ENCODE results near the gene OR2H2.

The OR2H2 gene

DNA sequence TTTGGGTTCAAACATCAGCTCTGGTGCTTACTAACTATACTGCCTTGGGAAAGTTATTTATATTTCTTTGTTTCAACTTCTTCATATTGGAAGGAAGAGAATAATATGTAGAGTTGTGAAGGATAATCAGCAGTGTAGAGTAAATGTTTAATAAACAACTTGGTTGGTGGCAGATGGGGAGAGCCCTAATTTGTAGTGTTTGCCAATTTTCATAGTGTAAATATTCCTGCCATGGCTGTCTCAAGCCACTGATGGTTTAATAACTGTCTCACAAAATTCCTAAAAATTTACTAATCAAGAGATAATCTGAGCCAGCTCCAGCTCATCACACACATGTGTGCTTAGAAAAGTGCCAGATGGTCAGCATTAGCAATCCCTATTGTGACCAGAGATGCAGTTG lies at the start of gene OR2H2:
OR2H2 (plus strand) TSS at position 301 of the 400 bp plus-strand sequence. CDS start 2,824 bp downstream, outside the sequence.
- no peak for DNase-seq (ENCODE audit: low read depth, low spot score)

DNA sequence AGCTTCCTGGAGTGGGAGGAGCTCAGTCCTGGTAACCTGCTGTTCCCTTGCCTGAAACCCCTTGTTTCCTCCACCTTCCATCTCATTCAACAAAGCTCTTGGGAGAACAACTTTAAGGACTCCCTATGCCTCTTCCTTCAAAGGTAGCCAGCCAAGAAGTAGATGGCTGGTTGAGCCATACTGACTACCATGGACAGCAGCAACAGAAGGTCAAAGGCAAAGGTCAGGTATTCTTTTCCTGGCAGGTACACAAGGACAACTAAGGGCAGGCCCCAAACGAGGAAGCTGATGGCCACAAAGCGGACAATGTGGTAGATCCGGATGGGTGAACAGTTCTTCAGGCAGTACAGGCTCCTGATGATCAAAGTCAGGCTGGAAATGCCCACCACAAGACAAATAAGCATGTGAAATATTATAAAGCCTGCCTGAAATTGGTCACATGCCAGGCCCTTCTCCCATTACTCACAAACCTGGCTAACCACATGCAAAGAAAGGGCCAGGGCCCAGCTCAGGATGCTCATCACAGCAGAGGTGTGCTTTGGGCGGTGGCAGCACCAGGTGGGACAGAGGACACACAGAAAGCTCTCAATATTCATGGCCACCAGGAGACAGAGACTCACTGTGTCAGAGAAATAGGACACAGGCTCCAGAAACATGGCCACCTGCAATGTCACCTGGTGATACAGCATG lies 47.1 kb upstream of the OR2H2 start:
- no peak for DNase-seq (ENCODE audit: low read depth, low spot score)

DNA sequence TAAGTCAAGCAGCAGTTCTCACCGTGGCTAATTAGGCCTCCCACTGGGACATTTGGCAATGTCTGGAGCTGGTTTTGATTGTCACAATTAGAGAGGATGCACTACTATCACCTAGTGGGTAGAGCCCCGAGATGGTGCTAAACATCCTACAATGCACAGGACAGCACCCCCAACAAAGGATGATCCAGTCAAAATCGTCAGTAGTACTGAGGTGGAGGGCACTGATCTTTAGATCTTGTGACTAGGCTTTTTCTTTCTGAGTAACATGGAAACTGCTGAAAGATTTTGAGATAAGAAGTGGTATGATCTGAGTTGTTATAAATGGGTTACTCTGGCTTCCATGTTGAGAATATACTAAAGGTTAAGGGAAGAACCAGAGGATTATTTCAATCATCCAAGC lies 37.3 kb upstream of the OR2H2 start:
- no peak for DNase-seq (ENCODE audit: low read depth, low spot score)

DNA sequence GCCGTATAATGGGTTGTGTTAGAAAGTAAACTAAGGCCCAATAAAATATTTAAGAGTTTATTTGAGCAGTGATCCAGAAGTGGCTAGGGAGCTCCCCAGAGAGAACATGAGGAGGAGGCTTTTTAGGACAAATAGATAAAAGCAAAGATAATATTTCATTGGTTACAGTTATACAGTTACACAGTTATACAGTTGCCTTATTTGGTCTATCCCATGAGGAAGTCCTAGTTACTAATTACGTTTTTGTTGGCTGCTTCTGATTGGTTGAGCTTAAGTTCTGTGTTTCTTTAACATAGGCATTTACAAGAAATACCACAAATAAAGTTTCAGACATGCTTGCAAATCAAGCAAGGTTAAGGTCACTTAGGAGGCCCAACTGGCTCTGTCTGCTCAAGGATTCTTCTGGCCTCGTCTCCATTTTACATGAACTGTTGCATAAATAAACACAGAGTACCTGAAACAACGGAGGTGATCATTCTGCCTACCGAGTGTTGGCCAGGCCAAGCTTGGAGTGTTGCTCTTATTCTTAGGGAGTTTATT lies 32.3 kb upstream of the OR2H2 start:
- no peak for DNase-seq (ENCODE audit: low read depth, low spot score)

DNA sequence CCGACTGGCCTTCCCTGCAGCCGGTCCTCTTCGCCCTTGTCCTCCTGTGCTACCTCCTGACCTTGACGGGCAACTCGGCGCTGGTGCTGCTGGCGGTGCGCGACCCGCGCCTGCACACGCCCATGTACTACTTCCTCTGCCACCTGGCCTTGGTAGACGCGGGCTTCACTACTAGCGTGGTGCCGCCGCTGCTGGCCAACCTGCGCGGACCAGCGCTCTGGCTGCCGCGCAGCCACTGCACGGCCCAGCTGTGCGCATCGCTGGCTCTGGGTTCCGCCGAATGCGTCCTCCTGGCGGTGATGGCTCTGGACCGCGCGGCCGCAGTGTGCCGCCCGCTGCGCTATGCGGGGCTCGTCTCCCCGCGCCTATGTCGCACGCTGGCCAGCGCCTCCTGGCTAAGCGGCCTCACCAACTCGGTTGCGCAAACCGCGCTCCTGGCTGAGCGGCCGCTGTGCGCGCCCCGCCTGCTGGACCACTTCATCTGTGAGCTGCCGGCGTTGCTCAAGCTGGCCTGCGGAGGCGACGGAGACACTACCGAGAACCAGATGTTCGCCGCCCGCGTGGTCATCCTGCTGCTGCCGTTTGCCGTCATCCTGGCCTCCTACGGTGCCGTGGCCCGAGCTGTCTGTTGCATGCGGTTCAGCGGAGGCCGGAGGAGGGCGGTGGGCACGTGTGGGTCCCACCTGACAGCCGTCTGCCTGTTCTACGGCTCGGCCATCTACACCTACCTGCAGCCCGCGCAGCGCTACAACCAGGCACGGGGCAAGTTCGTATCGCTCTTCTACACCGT lies 31.5 kb upstream of the OR2H2 start:
- DNase-seq (ENCODE audit: low read depth, low spot score) = no peak

DNA sequence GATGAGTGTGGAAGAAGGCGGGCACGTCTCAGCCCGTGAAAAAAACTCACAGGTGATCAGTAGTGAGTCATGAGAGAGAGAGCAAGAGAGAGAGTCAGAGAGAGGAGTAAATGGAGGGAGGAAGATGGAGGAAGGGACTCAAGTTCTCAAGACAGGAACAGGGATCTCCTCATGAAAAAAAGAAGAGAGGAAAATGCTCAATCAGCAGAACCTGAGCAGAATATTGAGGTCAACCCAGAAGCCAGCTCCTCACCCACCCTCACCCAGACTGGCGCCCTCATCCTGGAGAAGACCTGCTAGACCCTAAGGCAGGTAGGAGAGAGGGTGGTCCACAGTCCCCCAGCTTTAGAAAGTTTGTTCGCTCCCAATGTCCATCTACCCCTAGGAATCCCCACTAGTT lies 30.2 kb upstream of the OR2H2 start:
- no peak for DNase-seq (ENCODE audit: low read depth, low spot score)

DNA sequence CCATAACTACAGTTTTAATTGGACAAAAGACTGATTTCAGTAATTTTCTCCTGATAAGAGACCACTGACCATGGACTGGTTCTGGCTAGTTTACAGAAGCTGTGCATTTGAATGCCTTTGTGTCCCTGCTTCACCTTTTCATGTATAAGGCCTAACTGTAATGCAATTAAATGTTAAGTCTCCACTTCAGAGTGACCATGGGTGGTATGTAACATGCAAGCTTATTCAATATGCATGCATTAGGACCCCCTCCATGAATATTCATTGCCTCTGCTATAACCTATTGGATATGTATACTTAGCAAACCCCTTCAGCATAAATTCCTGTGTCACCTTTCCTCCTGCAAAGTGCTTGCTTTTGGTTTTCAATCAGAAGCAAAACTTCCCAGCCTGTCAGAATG lies 27.6 kb upstream of the OR2H2 start:
- no peak for DNase-seq (ENCODE audit: low read depth, low spot score)

DNA sequence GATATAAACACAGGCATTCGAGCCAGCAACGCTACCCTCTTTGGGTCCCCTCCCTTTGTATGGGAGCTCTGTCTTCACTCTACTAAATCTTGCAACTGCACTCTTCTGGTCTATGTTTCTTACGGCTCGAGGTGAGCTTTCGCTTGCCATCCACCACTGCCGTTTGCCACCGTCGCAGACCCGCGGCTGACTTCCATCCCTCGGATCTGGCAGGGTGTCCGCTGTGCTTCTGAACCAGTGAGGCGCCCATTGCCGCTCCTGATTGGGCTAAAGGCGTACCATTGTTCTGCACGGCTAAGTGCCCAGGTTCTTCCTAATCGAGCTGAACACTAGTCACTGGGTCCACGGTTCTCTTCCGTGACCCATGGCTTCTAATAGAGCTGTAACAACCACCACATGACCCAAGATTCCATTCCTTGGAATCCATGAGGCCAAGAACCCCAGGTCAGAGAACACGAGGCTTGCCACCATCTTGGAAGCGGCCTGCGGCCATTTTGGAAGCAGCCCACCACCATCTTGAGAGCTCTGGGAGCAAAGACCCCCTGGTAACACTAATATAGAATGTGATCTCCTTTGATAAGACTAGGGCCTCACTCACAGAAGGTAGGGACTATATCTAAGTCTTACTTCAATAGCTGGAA lies 26.4 kb upstream of the OR2H2 start:
- no peak for DNase-seq (ENCODE audit: low read depth, low spot score)

DNA sequence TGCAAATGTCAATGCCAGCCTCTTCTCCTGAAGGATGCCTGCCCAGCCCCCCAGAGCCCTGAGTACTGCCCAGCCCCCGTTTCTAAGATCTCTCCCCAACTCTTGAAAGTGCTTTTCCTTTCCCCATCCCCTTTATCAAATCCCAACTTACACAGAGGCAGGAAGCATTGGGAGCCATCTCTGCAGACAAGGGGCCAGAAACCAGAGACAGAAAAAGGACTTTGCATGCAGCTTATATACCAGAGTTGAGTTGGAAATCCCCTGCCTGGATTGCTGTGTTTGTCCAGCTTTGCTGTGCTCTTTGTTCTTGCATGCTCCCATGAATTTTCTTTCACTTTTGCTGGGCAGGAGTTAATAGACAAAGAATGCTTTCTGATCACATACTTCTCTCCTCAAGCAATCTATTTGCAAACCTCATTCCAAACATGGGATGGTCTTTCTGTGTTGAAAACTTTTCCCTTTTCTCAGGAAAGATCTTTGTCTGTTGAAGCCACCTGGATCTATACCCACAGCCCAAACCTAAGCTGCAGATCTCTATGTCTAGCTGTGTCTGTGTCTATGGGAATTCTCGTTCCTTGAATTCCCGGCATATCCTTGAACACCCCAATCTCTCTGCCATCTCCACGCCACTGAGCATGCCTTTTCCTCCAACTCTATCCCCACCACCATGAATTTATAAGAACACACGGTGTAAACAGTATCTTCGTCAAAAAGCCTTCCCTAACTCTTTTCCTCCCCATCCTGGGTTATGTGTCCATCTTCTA lies 25.2 kb upstream of the OR2H2 start, which contains the start of gene UBD:
UBD (minus strand) TSS at position 209 of the 764 bp plus-strand sequence; CDS start at position 178, 31 bp downstream.
- DNase-seq (ENCODE audit: low read depth, low spot score) = no peak

DNA sequence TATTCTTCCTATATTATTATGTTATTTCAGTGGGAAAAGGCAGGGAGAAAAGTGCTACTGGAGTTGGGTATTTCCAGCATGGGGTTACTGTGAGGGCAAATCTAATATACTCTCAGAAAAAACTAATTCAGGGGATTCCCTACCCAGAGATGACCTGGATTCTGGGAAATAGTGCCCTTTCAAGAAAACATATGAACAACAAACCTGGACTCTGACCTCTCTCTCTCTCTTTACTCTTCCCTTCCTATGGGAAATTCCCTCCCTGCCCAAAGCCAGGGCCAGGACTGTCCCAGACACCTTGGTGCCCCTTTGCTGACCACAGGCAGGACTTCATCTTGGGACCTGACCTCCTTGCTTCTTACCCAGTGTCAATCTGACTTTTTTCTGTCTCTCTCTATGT lies 23.8 kb upstream of the OR2H2 start:
- DNase-seq (ENCODE audit: low read depth, low spot score) = no peak

DNA sequence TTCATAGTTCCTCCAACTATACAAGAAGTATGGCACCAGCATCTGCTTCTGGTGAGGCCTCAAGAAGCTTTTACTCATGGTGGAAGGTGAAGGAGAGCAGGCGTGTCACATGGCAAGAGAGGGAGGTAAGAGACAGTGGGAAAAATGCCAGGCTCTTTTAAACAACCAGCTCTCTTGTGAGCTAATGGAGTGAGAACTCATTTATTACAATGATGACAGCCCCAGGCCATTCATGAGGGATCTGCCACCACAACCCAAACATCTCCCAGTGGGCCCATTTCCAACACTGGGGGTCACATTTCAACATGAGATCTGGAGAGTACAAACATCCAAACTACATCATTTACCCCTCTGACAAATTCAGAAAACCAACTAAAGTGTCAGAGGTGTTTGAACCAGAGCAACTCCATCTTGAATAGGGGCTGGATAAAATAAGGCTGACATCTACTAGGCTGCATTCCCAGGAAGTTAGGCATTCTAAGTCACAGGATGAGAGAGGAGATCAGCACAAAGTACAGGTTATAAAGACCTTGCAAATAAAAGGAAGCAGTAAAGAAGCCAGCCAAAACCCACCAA lies 23.2 kb upstream of the OR2H2 start:
- DNase-seq (ENCODE audit: low read depth, low spot score) = no peak

DNA sequence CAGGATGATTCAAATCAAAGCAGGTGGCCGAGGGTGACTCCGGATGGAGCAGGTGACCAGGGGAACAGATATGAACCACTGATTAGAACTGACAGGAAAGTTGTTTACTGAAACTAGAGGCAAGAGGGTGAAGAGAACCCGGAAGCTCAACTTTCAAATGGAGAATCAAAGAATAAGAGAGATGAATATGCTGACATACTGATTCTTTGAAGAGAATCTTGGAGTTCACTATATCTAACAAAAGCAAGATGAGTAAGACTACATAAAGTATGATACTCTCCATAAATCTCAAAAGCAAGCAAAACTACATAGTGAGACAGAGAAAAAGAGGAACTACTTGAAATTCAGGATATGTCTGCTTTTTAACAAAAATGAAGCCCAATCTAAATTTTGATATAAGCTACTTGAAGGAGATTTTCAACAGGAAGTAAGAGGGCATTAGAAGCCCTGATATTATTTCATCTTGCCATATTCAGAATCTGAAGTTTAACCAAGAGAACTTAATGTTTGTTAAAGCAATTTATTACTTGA lies 21.4 kb upstream of the OR2H2 start:
- no peak for DNase-seq (ENCODE audit: low read depth, low spot score)

DNA sequence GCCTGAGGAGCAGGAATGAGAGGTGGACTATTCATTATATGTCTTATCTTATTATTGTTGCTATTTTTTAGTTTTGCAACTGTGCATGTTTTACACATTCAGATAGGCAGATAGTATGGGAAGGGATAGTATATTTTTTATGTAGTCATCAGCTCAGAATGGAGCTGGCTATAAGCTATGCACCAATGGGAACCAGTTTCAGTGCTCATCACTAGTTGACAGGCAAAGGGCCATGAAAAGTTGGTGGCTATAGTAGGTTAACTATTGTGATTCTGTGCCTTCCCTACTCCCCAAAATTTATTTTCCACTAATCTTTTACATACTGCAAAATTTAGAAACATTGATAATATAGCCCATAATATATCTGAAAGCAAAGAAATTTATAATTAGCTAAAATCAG lies 20.0 kb upstream of the OR2H2 start:
- no peak for DNase-seq (ENCODE audit: low read depth, low spot score)

DNA sequence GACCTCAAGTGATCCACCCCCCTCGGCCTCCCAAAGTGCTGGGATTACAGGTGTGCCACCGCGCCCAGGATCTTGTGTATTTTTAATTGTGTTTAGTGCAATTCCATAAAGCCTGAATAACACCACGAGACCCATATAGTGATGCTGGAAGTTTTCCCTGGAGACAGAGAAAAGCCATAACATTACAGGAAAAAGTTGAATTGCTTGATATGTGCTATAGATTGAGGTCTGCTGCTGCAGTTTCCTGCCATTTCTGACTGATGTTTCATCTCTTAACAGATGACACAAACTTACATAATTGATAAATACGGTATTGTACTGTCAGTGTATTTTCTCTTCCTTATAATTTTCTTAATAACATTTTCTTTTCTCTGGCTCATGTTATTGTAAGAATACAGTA lies 18.1 kb upstream of the OR2H2 start:
- no peak for DNase-seq (ENCODE audit: low read depth, low spot score)

DNA sequence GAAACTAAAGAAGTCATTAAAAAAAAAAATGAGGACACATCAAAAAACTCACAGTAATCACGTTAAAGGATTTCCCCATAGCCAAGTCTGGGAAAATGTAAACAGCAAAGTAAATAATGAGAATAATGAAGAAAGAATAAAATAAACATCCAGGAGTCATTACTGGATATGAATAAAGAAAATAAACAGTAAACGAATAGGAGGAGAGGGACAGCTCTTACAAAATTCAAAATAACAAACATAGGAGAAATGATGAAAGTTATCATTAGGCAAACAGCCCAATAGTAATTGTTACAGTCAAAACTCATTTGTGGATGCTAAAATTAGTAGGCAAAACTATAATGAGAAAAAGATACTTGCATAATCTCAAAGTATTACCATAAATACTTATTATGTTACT lies 17.4 kb upstream of the OR2H2 start:
- DNase-seq (ENCODE audit: low read depth, low spot score) = no peak

DNA sequence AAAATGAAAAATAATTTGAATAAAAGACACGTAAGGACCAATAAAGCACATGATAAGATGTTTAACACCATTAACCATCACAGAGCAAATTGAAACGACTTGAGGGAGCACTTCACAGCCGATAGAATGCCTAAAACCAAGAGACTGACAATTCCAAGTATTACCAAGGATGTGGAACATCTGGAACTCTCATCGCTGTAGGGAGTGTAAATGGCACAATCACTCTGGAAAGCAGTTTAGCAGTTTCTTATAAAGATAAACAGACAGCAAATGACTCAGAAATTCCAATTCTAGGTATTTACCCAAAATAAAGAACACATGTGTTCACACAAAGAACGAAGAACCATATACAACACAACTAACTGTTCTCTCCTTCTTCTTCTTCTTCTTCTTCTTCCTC lies 16.9 kb upstream of the OR2H2 start:
- DNase-seq (ENCODE audit: low read depth, low spot score) = no peak

DNA sequence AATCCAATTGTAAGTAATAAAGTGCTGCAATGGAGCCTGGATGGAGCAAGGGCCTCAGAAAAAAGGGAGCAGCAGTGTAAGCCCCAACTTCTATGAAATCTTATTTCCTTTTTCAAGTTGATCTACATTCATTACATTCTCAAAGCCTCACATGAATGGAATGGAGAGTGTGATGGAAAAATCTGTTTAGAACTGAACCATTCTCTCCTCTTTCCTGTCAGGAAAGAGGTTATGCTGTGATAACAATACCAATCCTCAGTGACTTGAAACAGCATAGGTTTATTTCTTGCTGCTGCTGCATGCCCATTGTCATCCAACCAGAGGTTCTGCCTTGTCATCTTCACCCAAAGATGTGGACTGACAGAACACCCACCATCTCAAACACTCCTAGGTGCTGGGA lies 8.9 kb upstream of the OR2H2 start:
- DNase-seq (ENCODE audit: low read depth, low spot score) = no peak

DNA sequence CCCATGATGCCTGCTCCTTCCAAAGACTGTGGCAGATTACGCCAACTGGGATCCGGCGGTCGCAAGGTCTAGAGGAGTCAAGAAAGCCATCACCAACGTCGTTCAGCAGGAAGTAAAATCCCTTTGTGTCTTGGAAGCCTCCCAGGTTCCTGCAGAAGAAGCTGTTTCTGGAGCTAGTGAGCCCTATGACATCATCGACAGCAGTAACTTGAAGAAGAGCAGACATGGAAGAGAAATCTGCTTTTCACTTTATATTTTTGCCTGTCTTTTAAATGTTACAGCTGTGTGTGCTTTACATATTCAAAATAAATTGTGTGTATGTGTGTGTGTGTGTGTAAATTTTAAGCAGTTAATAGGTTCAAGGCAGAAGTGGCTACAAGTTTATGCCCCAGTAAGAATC lies 7.4 kb upstream of the OR2H2 start:
- no peak for DNase-seq (ENCODE audit: low read depth, low spot score)

DNA sequence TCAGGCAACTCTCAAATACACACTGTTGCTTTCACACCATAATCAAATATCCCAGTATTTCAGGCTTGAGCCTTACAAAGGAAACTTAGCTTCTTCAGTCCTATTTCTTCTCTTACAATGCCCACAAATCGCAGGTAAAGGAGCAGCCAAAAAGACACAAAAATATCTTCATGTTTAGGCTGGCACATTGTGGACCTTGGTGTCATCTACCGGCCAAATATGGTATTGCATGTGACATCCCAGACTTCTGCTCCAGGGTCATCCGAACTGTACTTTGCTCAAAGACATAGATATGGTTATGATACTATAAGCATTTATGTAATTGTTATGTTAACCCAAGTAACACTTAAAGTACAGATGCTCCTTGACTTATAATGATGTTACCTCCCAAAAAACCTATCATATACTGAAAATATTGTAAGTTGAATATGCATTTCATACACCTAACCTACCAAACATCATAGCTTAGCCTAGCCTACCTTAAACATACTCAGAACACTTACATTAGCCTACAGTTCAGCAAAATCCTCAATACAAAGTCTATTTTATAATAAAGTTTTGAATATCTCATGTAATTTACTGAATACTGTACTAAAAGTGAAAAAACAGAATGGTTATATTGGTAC lies 4.6 kb downstream of the OR2H2 start:
- DNase-seq (ENCODE audit: low read depth, low spot score) = peak; percentile 19

DNA sequence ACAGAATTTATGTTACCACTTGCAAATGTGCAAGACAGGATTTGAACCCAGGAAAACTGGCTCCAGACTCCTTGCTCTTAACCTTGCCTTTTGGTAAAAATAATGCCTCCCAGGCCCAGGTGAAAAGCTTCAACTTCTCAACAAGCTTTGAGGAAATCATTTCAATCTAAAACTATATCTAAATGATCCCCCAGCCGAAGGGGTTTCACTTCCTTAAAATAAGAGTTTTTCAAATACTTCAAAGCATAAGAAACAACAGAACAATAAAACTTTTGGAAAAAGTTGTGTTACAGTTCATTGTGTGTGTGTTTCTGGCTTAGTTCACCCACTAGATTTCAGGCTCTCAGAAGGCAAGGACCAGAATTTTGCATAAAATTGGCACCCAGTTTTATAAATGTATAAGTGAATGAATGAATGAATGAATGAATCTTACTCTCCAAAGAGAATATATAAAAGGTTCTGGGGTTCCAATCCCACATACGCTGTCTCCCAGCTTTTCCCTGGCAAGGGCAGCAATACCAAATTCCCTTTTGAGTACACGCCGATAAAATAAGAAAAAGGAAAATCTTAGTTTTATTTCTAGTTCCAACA lies 5.4 kb downstream of the OR2H2 start:
- DNase-seq (ENCODE audit: low read depth, low spot score) = no peak
